HEK293 (cell line): ENCODE data around the gene ROBO4.

Experiments used
- CTCF ChIA-PET: fragments of 350-600 bp; formaldehyde crosslinking; extraction: SDS; loops from one replicate; lab custom pipeline; 2021; ENCODE audit warnings: antibody characterized with exemption; lab: Yijun Ruan, JAX
- POLR2A ChIA-PET: fragments of 300-600 bp; formaldehyde crosslinking; extraction: SDS; loops from one replicate; lab custom pipeline; 2020; ENCODE audit warnings: antibody characterized with exemption, inconsistent platforms; lab: Yijun Ruan, JAX
- H3K27ac ChIP-seq: fragments of 200-500 bp; sonication (Bioruptor generic); 2 replicates; pipeline ENCODE4 v1.5.1; 2014; ENCODE audit warnings: low read depth, low read length, control low read depth, inconsistent platforms; ENCODE audit errors: extremely low read depth
- H3K36me3 ChIP-seq, 2 experiments: fragments of 200-500 bp in 1 of 2; sonication (Bioruptor generic) in 1 of 2; 1 replicate in 1 of 2; 2 replicates in 1 of 2; pipeline ENCODE4 v1.5.1; 2014 to 2017; ENCODE audit warnings: inconsistent platforms in 2 of 2, low read length in 2 of 2; ENCODE audit not compliant: control insufficient read depth in 2 of 2, insufficient read depth in 1 of 2
- H3K4me1 ChIP-seq: fragments of 200-500 bp; sonication (Bioruptor generic); 2 replicates; pipeline ENCODE4 v1.5.1; 2014; ENCODE audit warnings: mild to moderate bottlenecking, low read length, inconsistent platforms; ENCODE audit not compliant: control insufficient read depth, insufficient read depth
- H3K4me3 ChIP-seq: 2 replicates; pipeline ENCODE4 v1.5.1; 2011; ENCODE audit warnings: low read depth, mild to moderate bottlenecking, control low read depth, low read length, moderate library complexity
- H3K9me3 ChIP-seq: fragments of 200-500 bp; sonication (Bioruptor generic); 2 replicates; pipeline ENCODE4 v1.5.1; 2014; ENCODE audit warnings: low read depth, low read length, inconsistent platforms; ENCODE audit not compliant: control insufficient read depth, insufficient read depth
- BCL11A ChIP-seq: fragments of 450-650 bp; formaldehyde crosslinking; IDR thresholded peaks from 2 replicates; pipeline ENCODE4 v1.5.1; 2016; ENCODE audit warnings: low read depth, missing biosample characterization, missing genetic modification characterization
- EGR2 ChIP-seq: fragments of 450-650 bp; formaldehyde crosslinking; IDR thresholded peaks from 2 replicates; pipeline ENCODE4 v1.5.1; 2016; ENCODE audit warnings: low read depth, missing biosample characterization, missing genetic modification characterization
- GLI4 ChIP-seq: fragments of 450-650 bp; formaldehyde crosslinking; IDR thresholded peaks from 2 replicates; pipeline ENCODE4 v1.5.1; 2016; ENCODE audit warnings: missing biosample characterization, missing genetic modification characterization
- GLIS1 ChIP-seq: fragments of 450-650 bp; formaldehyde crosslinking; IDR thresholded peaks from 2 replicates; pipeline ENCODE4 v1.5.1; 2016; ENCODE audit warnings: missing biosample characterization, missing genetic modification characterization
- GLIS2 ChIP-seq: fragments of 450-650 bp; formaldehyde crosslinking; IDR thresholded peaks from 2 replicates; pipeline ENCODE4 v1.5.1; 2016; ENCODE audit warnings: missing biosample characterization, missing genetic modification characterization
- HOXD13 ChIP-seq: sonication (generic); formaldehyde crosslinking; IDR thresholded peaks from 2 replicates; pipeline ENCODE4 v1.8.0; 2022; ENCODE audit warnings: missing genetic modification reagents, borderline replicate concordance
- IKZF3 ChIP-seq: fragments of 450-650 bp; IDR thresholded peaks from 2 replicates; pipeline ENCODE4 v1.5.0; 2018; ENCODE audit warnings: missing biosample characterization, mild to moderate bottlenecking, missing genetic modification characterization, moderate library complexity
- MYNN ChIP-seq: fragments of 450-650 bp; formaldehyde crosslinking; IDR thresholded peaks from 2 replicates; pipeline ENCODE4 v1.5.1; 2016; ENCODE audit warnings: missing biosample characterization, missing genetic modification characterization, borderline replicate concordance
- OSR2 ChIP-seq: fragments of 450-650 bp; formaldehyde crosslinking; IDR thresholded peaks from 2 replicates; pipeline ENCODE4 v1.5.1; 2016; ENCODE audit warnings: missing biosample characterization, missing genetic modification characterization
- PRDM1 ChIP-seq: fragments of 450-650 bp; formaldehyde crosslinking; IDR thresholded peaks from 2 replicates; pipeline ENCODE4; 2016; ENCODE audit warnings: missing biosample characterization, missing genetic modification characterization
- RBAK ChIP-seq: fragments of 450-650 bp; formaldehyde crosslinking; IDR thresholded peaks from 2 replicates; pipeline ENCODE4 v1.5.1; 2016; ENCODE audit warnings: missing biosample characterization, missing genetic modification characterization
- REPIN1 ChIP-seq: fragments of 450-650 bp; formaldehyde crosslinking; IDR thresholded peaks from 2 replicates; pipeline ENCODE4 v1.5.1; 2017; ENCODE audit warnings: missing biosample characterization, missing genetic modification characterization, low read depth
- ZNF112 ChIP-seq: fragments of 450-650 bp; formaldehyde crosslinking; IDR thresholded peaks from 2 replicates; pipeline ENCODE4 v1.5.0; 2017; ENCODE audit warnings: missing biosample characterization, missing genetic modification characterization
- ZNF2 ChIP-seq: fragments of 450-650 bp; formaldehyde crosslinking; IDR thresholded peaks from 2 replicates; pipeline ENCODE4 v1.5.1; 2016; ENCODE audit warnings: missing biosample characterization, missing genetic modification characterization
- ZNF335 ChIP-seq: fragments of 450-650 bp; formaldehyde crosslinking; conservative IDR thresholded peaks from 2 replicates; pipeline ENCODE4 v1.5.1; 2016; ENCODE audit warnings: missing biosample characterization, missing genetic modification characterization
- ZNF48 ChIP-seq: fragments of 450-650 bp; formaldehyde crosslinking; IDR thresholded peaks from 2 replicates; pipeline ENCODE4 v1.5.1; 2016; ENCODE audit warnings: missing biosample characterization, missing genetic modification characterization
- ZNF561 ChIP-seq: fragments of 450-650 bp; IDR thresholded peaks from 2 replicates; pipeline ENCODE4 v1.5.1; 2018; ENCODE audit warnings: missing biosample characterization, missing genetic modification characterization, borderline replicate concordance
- ZNF596 ChIP-seq: fragments of 450-650 bp; IDR thresholded peaks from 2 replicates; pipeline ENCODE4 v1.5.0; 2018; ENCODE audit warnings: missing biosample characterization, mild to moderate bottlenecking, missing genetic modification characterization, moderate library complexity
- TF ChIP-seq, protein P1 (sequence below): fragments of 450-650 bp; formaldehyde crosslinking; IDR thresholded peaks from 2 replicates; pipeline ENCODE4 v1.5.1; 2016; ENCODE audit warnings: missing biosample characterization, missing genetic modification characterization
- TF ChIP-seq, protein P2 (sequence below): sonication (generic); formaldehyde crosslinking; IDR thresholded peaks from 2 replicates; pipeline ENCODE4 v1.8.1; 2022; ENCODE audit warnings: mild to moderate bottlenecking, moderate library complexity, missing genetic modification reagents
- TF ChIP-seq, protein P3 (sequence below): fragments of 450-650 bp; formaldehyde crosslinking; IDR thresholded peaks from 2 replicates; pipeline ENCODE4 v1.5.1; 2017; ENCODE audit warnings: missing biosample characterization, missing genetic modification characterization
- TF ChIP-seq, protein P4 (sequence below): fragments of 450-650 bp; formaldehyde crosslinking; IDR thresholded peaks from 2 replicates; pipeline ENCODE4 v1.5.1; 2017; ENCODE audit warnings: missing biosample characterization, mild to moderate bottlenecking, missing genetic modification characterization, moderate library complexity
- TF ChIP-seq, protein P5 (sequence below): fragments of 450-650 bp; formaldehyde crosslinking; IDR thresholded peaks from 2 replicates; pipeline ENCODE4 v1.5.1; 2017; ENCODE audit warnings: missing biosample characterization, missing genetic modification characterization
- TF ChIP-seq, protein P6 (sequence below): fragments of 450-650 bp; formaldehyde crosslinking; IDR thresholded peaks from 2 replicates; pipeline ENCODE4 v1.5.1; 2016; ENCODE audit warnings: missing biosample characterization, missing genetic modification characterization

The ROBO4 gene

DNA sequence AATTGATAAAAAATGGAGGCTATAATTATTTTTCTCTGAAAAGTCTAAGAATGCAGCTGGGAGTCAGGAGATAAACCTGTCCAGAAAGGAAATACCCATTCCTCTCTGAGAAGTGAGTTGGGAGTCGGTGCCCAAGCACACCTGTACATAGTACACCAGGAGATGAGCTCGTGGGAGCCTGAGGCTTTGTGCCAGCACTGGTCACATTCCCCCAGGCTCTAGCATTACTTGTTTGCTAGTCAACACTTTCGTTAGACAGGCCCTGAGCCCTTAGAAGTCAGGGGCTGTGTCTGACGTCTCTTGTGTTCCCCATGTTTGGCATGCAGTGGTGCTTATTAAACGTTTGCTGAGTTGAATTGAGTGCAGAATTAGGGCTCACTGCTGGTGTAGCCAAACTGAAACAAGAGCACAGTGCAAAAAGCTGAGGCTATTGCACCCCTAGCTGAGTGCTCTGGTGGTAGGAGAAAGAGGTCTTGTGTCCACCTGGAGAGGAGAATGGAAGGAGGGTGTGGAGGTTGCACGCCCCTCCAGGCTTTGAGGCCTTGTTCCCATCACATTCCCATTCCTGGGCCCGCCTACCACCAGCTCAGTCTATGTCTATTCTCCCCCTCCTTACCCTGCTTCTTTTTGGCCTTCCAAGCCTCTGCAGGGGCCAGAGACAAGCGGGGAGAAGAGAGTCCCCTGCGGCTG lies 6.8 kb downstream of the ROBO4 start:
- Histone ChIP-seq H3K9me3 (no peaks in the 10 kb centered on the region), H3K36me3 (no peaks in the 10 kb centered on the region)
- POLR2A ChIA-PET, result interaction anchor here (1.3 kb wide), 1 partner anchor 14 kb away, joined by 6 read pairs; no protein-coding TSS in a partner anchor
- TF ChIP-seq GLIS2 (tag by site-specific recombination) (no peak), ZNF112 (tag by site-specific recombination) (no peak), ZNF561 (tag by site-specific recombination) (no peak), ZNF596 (tag by site-specific recombination) (no peak), HOXD13 (CRISPR knock-in tag) (no peak), ZNF335 (no peak), REPIN1 (no peak)
- TF ChIP-seq, protein P1, sequence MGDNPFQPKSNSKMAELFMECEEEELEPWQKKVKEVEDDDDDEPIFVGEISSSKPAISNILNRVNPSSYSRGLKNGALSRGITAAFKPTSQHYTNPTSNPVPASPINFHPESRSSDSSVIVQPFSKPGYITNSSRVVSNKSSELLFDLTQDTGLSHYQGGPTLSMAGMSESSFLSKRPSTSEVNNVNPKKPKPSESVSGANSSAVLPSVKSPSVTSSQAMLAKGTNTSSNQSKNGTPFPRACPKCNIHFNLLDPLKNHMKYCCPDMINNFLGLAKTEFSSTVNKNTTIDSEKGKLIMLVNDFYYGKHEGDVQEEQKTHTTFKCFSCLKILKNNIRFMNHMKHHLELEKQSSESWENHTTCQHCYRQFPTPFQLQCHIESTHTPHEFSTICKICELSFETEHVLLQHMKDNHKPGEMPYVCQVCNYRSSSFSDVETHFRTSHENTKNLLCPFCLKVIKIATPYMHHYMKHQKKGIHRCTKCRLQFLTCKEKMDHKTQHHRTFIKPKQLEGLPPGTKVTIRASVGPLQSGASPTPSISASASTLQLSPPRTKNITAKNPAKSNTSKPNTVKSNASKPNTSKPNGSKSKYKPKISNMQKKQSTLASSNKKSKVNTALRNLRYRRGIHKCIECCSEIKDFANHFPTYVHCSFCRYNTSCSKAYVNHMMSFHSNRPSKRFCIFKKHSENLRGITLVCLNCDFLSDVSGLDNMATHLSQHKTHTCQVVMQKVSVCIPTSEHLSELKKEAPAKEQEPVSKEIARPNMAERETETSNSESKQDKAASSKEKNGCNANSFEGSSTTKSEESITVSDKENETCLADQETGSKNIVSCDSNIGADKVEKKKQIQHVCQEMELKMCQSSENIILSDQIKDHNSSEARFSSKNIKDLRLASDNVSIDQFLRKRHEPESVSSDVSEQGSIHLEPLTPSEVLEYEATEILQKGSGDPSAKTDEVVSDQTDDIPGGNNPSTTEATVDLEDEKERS (tag by site-specific recombination), result no peak
- TF ChIP-seq, protein P2, sequence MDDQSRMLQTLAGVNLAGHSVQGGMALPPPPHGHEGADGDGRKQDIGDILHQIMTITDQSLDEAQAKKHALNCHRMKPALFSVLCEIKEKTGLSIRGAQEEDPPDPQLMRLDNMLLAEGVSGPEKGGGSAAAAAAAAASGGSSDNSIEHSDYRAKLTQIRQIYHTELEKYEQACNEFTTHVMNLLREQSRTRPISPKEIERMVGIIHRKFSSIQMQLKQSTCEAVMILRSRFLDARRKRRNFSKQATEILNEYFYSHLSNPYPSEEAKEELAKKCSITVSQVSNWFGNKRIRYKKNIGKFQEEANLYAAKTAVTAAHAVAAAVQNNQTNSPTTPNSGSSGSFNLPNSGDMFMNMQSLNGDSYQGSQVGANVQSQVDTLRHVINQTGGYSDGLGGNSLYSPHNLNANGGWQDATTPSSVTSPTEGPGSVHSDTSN (CRISPR knock-in tag), result no peak
- TF ChIP-seq, protein P3, sequence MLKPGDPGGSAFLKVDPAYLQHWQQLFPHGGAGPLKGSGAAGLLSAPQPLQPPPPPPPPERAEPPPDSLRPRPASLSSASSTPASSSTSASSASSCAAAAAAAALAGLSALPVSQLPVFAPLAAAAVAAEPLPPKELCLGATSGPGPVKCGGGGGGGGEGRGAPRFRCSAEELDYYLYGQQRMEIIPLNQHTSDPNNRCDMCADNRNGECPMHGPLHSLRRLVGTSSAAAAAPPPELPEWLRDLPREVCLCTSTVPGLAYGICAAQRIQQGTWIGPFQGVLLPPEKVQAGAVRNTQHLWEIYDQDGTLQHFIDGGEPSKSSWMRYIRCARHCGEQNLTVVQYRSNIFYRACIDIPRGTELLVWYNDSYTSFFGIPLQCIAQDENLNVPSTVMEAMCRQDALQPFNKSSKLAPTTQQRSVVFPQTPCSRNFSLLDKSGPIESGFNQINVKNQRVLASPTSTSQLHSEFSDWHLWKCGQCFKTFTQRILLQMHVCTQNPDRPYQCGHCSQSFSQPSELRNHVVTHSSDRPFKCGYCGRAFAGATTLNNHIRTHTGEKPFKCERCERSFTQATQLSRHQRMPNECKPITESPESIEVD, result no peak
- TF ChIP-seq, all 188 proteins: peak for 0
- H3K27ac ChIP-seq, result no peak overlapping the region
- no peak overlapping the region for H3K4me3 ChIP-seq
- H3K4me1 ChIP-seq, result no peaks in the 10 kb centered on the region
- CTCF ChIA-PET, result interaction anchor here (0.7 to 1.6 kb wide), 3 partner anchors 15 to 33 kb away, joined by 3 to 9 read pairs (median 4); no protein-coding TSS in a partner anchor

DNA sequence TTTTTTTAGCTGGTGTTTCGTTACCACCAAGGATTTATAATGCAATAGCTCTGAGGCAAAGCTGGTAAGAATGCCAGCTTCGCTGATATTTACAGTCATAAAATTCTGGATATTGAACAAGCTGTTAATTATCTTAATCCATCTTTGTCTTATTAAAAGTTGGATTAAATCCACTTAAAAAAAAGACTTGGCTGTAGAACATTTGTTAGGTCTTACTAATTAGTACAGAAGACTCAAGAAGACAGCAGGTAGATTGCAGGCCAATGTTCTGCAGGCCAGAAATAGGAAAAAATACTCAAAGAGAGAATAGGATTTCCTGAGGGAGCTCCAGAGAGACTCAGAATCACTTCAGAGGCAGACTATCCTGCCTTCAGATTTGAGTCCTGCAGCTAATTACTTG lies 7.5 kb downstream of the ROBO4 start:
- CTCF ChIA-PET, result interaction anchor here (0.7 kb wide), 1 partner anchor 32 kb away, joined by 4 read pairs; no protein-coding TSS in a partner anchor
- Histone ChIP-seq H3K4me3 (no peak overlapping the region), H3K36me3 (no peaks in the 10 kb centered on the region), H3K27ac (no peak overlapping the region), H3K9me3 (no peaks in the 10 kb centered on the region), H3K4me1 (no peaks in the 10 kb centered on the region)
- POLR2A ChIA-PET, result interaction anchor here (1.3 kb wide), 1 partner anchor 14 kb away, joined by 6 read pairs; no protein-coding TSS in a partner anchor
- TF ChIP-seq GLIS1 (tag by site-specific recombination), result no peak
- no peak for TF ChIP-seq IKZF3 (tag by site-specific recombination)
- TF ChIP-seq GLI4 (tag by site-specific recombination), result no peak
- no peak for TF ChIP-seq OSR2 (tag by site-specific recombination)
- TF ChIP-seq HOXD13 (CRISPR knock-in tag), result no peak
- TF ChIP-seq ZNF2 (tag by site-specific recombination), result no peak
- TF ChIP-seq, protein P4, sequence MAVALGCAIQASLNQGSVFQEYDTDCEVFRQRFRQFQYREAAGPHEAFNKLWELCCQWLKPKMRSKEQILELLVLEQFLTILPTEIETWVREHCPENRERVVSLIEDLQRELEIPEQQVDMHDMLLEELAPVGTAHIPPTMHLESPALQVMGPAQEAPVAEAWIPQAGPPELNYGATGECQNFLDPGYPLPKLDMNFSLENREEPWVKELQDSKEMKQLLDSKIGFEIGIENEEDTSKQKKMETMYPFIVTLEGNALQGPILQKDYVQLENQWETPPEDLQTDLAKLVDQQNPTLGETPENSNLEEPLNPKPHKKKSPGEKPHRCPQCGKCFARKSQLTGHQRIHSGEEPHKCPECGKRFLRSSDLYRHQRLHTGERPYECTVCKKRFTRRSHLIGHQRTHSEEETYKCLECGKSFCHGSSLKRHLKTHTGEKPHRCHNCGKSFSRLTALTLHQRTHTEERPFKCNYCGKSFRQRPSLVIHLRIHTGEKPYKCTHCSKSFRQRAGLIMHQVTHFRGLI (tag by site-specific recombination), result no peak
- TF ChIP-seq ZNF48 (tag by site-specific recombination), result no peak
- TF ChIP-seq BCL11A (tag by site-specific recombination), result no peak
- TF ChIP-seq, protein P5, sequence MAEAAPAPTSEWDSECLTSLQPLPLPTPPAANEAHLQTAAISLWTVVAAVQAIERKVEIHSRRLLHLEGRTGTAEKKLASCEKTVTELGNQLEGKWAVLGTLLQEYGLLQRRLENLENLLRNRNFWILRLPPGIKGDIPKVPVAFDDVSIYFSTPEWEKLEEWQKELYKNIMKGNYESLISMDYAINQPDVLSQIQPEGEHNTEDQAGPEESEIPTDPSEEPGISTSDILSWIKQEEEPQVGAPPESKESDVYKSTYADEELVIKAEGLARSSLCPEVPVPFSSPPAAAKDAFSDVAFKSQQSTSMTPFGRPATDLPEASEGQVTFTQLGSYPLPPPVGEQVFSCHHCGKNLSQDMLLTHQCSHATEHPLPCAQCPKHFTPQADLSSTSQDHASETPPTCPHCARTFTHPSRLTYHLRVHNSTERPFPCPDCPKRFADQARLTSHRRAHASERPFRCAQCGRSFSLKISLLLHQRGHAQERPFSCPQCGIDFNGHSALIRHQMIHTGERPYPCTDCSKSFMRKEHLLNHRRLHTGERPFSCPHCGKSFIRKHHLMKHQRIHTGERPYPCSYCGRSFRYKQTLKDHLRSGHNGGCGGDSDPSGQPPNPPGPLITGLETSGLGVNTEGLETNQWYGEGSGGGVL (tag by site-specific recombination), result no peak
- no peak for TF ChIP-seq RBAK (tag by site-specific recombination)
- no peak for TF ChIP-seq MYNN (tag by site-specific recombination)
- TF ChIP-seq EGR2 (tag by site-specific recombination), result no peak
- TF ChIP-seq, protein P6, sequence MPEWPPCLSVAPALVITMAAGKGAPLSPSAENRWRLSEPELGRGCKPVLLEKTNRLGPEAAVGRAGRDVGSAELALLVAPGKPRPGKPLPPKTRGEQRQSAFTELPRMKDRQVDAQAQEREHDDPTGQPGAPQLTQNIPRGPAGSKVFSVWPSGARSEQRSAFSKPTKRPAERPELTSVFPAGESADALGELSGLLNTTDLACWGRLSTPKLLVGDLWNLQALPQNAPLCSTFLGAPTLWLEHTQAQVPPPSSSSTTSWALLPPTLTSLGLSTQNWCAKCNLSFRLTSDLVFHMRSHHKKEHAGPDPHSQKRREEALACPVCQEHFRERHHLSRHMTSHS, result no peak
- TF ChIP-seq PRDM1 (tag by site-specific recombination), result no peak
